DMS 273 treated with DMSO at 0.1 percent for 48 hours (cell line): ENCODE measurements around the gene AKIRIN2.

Experiments used
- DNase-seq: peaks from one replicate; lab custom pipeline; 2025; lab: John Stamatoyannopoulos, UW

The AKIRIN2 gene

GRCh38 chr6:87654875-87655454 is 47.1 kb downstream of the AKIRIN2 start:
- DNase-seq: no peak

DNA sequence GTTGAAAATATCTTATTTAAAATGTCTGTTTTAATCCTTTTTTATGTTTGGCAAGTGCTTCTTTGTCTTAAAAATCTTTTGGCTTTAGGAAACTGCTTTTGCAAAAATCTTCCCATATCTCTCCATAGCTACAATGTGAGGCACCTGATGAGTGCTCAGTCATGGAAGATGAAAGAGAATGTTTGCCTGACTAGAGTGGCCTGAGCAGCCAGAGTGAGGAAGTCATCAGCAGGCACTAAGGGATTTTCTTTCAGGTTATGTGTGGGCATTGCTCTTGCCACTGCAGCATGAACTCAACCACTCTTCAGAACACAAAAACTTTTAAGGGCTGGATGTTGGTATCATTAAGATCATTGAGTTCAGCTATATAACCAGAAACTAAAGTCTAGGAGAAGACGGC is 47.9 kb downstream of the AKIRIN2 start:
- no peak for DNase-seq

- DNase-seq: no peak
Measured at GRCh38 chr6:87653074-87653962, 48.7 kb downstream of the AKIRIN2 start.

DNA sequence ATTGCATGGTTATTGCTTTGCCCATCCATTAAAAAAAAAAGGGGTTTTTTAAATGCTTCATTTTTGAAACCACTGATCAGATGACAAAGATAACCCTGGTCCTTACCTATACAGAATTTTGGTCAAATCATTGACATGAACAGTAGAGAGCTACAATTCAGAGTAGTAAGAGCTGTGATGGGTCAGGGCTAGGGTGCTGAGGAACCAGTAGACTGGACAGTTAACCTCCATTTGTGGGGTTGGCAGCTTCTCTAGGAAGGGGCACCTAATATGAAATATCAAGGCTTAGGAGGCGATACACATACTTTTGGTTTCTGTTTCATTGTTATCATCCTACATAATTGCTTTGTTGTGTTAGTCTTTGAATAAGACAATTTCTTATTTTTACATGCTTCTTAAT is 57.0 kb downstream of the AKIRIN2 start:
- DNase-seq: no peak

- no peak for DNase-seq
Measured at GRCh38 chr6:87641065-87641692, 60.9 kb downstream of the AKIRIN2 start.

- DNase-seq: no peak
Measured at GRCh38 chr6:87639373-87639772, 62.7 kb downstream of the AKIRIN2 start.

DNA sequence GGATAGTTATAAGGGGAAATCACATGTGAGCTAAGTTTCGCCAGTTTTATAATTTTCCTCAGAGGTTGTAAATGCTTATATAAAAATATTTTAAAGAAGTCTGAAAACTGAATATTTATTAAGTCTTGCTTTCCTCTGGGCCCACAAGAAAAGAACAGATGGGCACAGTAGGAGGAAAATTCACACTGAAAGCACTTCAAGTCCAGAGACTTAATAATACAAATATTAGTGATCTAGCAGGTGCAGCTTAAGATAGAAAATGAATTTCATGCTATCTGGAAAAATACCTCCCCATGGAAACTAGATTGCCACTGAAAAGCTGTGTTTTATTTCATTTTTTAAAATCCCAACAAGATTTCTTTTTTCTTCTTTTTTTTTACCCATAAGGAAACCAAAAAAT is 64.9 kb downstream of the AKIRIN2 start:
- no peak for DNase-seq

GRCh38 chr6:87636315-87636714 is 65.7 kb downstream of the AKIRIN2 start:
- DNase-seq: no peak

DNA sequence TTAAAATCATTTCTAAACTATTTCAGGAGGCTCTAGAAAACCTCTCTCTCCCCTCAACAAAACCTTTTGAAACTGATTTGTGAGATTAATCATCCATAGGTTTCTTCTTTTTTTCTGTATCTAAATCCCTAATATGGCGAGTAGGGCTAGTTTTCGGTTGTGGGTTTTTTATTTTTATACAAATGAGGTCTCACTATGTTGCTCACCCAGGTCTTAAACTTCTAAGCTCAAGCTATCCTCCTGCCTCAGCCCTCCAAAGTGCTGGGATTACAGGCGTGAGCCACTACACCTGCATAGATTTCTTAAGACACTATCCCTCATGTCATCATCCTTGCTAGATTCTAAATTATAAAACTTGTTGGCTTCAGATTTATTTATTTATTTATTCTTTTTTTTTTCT is 68.2 kb downstream of the AKIRIN2 start:
- no peak for DNase-seq

- no peak for DNase-seq
Measured at GRCh38 chr6:87630746-87631145, 71.3 kb downstream of the AKIRIN2 start.

DNA sequence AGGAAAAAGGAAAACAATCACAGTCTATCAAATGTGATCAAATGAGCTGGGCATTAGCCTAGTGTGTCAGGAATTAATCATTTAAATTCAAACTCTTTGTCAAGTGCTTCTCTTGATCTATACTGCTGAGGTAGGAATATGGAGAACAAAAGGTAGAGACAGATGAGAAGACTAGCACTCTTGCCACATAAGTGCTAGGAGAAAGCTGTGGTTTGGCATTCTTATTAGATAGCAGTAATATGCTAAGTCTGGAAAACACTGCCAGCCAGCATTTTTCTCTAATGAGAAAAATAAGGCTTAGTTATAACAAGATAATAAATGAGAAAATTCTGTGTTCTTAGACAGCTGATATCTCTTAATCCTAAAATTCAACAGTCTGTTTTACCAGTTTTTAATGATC is 73.2 kb downstream of the AKIRIN2 start:
- no peak for DNase-seq

GRCh38 chr6:87628424-87628823 is 73.6 kb downstream of the AKIRIN2 start:
- DNase-seq: no peak
